K562 (cell line): ENCODE measurements around the gene MALSU1. TPM values are rescaled to one million over a fixed set of nuclear protein-coding genes. Genes with fewer than 3 reads are reported as not detected.
A peak's percentile ranks its signal among the peaks of the same experiment; 100 is the strongest.

ENCODE experiments used
- ATAC-seq: fragments of 200-7000 bp; cut with Tn5 transposase; 3 replicates; pipeline ENCODE4 v1.9.1; 2020; ENCODE audit warnings: moderate library complexity
- BruUV-seq: library from RNA; stranded (reverse); fragments of 400-500 nt; replicated peaks from 2 replicates; lab custom pipeline; 2021; lab: Mats Ljungman, UMichigan
- CTCF ChIA-PET: fragments of 300-600 bp; formaldehyde crosslinking; extraction: SDS; loops from one replicate; lab custom pipeline; 2021; ENCODE audit warnings: low intra/inter-chr PET ratio; lab: Yijun Ruan, JAX
- POLR2A ChIA-PET: fragments of 300-600, 350-650 bp; sonication (Branson Sonifier 250); formaldehyde crosslinking; extraction: SDS; loops from one replicate; lab custom pipeline; 2021; ENCODE audit warnings: antibody characterized with exemption, inconsistent platforms; lab: Yijun Ruan, JAX
- DNase-seq, 4 experiments: peaks; one replicate each; pipeline versions ENCODE4 v3.0.0 to v3.0.0-alpha.2; 2011 to 2018; ENCODE audit warnings: low spot score in 3 of 4, mixed read lengths in 3 of 4; ENCODE audit errors: extremely low read depth in 1 of 4
- FAIRE-seq: peaks from 2 replicates; lab custom pipeline; 2011; peaks lifted over from hg19 to GRCh38; lab: Jason Lieb, UNC
- H2AFZ ChIP-seq: 2 replicates; pipeline ENCODE4 v1.6.0; 2011; ENCODE audit warnings: low read depth, low read length, control low read depth, inconsistent platforms
- H3K27ac ChIP-seq: fragments of 200-600 bp; 3 replicates; pipeline ENCODE4 v1.8.0; 2011; ENCODE audit warnings: low read depth, mild to moderate bottlenecking, control low read depth, inconsistent platforms, low read length, moderate library complexity, mixed read lengths; ENCODE audit errors: extremely low read depth
- H3K27me3 ChIP-seq, 2 experiments: fragments of 300-600 bp in 1 of 2; 2 replicates in 1 of 2; 3 replicates in 1 of 2; pipeline versions ENCODE4 v1.6.0 to v1.8.0; 2011; ENCODE audit warnings: inconsistent platforms in 2 of 2, low read length in 2 of 2, mild to moderate bottlenecking in 1 of 2, mixed read lengths in 1 of 2, moderate library complexity in 1 of 2; ENCODE audit not compliant: control insufficient read depth in 2 of 2, insufficient read depth in 2 of 2
- H3K36me3 ChIP-seq: fragments of 300-600 bp; 3 replicates; pipeline ENCODE4 v1.8.0; 2011; ENCODE audit warnings: mild to moderate bottlenecking, low read length, inconsistent platforms; ENCODE audit not compliant: control insufficient read depth, insufficient read depth
- H3K4me1 ChIP-seq, 2 experiments: fragments of 200-600 bp in 1 of 2; replicated peaks in 1 of 2; 2 replicates in 1 of 2; 3 replicates in 1 of 2; pipeline versions ENCODE4 v1.5.1 to v1.8.0; 2011; ENCODE audit warnings: inconsistent platforms in 2 of 2, low read length in 2 of 2, mild to moderate bottlenecking in 1 of 2, mixed read lengths in 1 of 2, moderate library complexity in 1 of 2; ENCODE audit not compliant: control insufficient read depth in 2 of 2, insufficient read depth in 2 of 2
- H3K4me2 ChIP-seq: 2 replicates; pipeline ENCODE4 v1.6.1; 2011; ENCODE audit warnings: low read length, control low read depth, inconsistent platforms, mixed read lengths; ENCODE audit not compliant: insufficient read depth
- H3K4me3 ChIP-seq: fragments of 200-600 bp; sonication (generic), shearing (Covaris generic); 2 replicates; pipeline ENCODE4 v1.5.1; 2016; ENCODE audit warnings: control low read depth, inconsistent platforms
- H3K79me2 ChIP-seq: fragments of 200-600 bp; 3 replicates; pipeline ENCODE4 v1.8.0; 2011; ENCODE audit warnings: low read length, inconsistent platforms; ENCODE audit not compliant: control insufficient read depth, insufficient read depth
- H3K9ac ChIP-seq, 2 experiments: 2 replicates each; pipeline versions ENCODE4 v1.6.0 to v1.6.1; 2011; ENCODE audit warnings: low read depth in 2 of 2, low read length in 2 of 2, control low read depth in 1 of 2, inconsistent platforms in 1 of 2, mild to moderate bottlenecking in 1 of 2, mixed read lengths in 1 of 2; ENCODE audit not compliant: insufficient read depth in 1 of 2
- H3K9me1 ChIP-seq: one replicate; pipeline ENCODE4 v1.6.0; 2011; ENCODE audit warnings: inconsistent platforms, mild to moderate bottlenecking, low read length, moderate library complexity; ENCODE audit not compliant: control insufficient read depth, insufficient read depth
- H3K9me3 ChIP-seq: replicated peaks from 2 replicates; pipeline ENCODE4 v1.5.1; 2011; ENCODE audit warnings: low read depth, low read length, inconsistent platforms; ENCODE audit not compliant: control insufficient read depth, insufficient read depth
- H4K20me1 ChIP-seq: replicated peaks from 2 replicates; pipeline ENCODE4 v1.6.1; 2011; ENCODE audit warnings: low read length, inconsistent platforms, mixed read lengths; ENCODE audit not compliant: control insufficient read depth, insufficient read depth
- AFF4 ChIP-seq: sonication (generic); formaldehyde crosslinking; IDR thresholded peaks from 2 replicates; pipeline ENCODE4 v1.8.0; 2023; ENCODE audit warnings: mild to moderate bottlenecking, missing genetic modification reagents
- BCOR ChIP-seq: fragments of 450-650 bp; IDR thresholded peaks from 2 replicates; pipeline ENCODE4 v1.6.1; 2016
- CHD4 ChIP-seq: fragments of 200-600 bp; sonication (generic); IDR thresholded peaks from 3 replicates; pipeline ENCODE4 v1.6.1; 2012; ENCODE audit warnings: low read depth, mild to moderate bottlenecking, mixed read lengths, low read length, inconsistent platforms; ENCODE audit not compliant: insufficient read depth, insufficient replicate concordance, poor library complexity, severe bottlenecking
- CTCF ChIP-seq, 3 experiments: IDR thresholded peaks in 2 of 3; conservative IDR thresholded peaks in 1 of 3; 2 replicates each; pipeline ENCODE4 v1.5.1; 2011 to 2012; ENCODE audit warnings: low read length in 3 of 3, mild to moderate bottlenecking in 3 of 3, control low read depth in 2 of 3, improper control_type of control experiment in 1 of 3, inconsistent platforms in 1 of 3, low read depth in 1 of 3, mixed read lengths in 1 of 3, moderate library complexity in 1 of 3; ENCODE audit not compliant: insufficient read depth in 2 of 3
- MAFG ChIP-seq: fragments of 450-650 bp; conservative IDR thresholded peaks from 2 replicates; pipeline ENCODE4 v1.6.1; 2016; ENCODE audit warnings: missing genetic modification characterization, missing compliant biosample characterization
- MYNN ChIP-seq, 2 experiments: sonication (generic); formaldehyde crosslinking in 1 of 2; IDR thresholded peaks; 2 replicates each; pipeline versions ENCODE4 v1.5.0 to v1.6.1; 2016 to 2020; ENCODE audit warnings: antibody characterized with exemption in 1 of 2, missing genetic modification reagents in 1 of 2
- NFXL1 ChIP-seq: fragments of 450-650 bp; formaldehyde crosslinking; IDR thresholded peaks from 2 replicates; pipeline ENCODE4 v1.4.0; 2021; ENCODE audit warnings: mild to moderate bottlenecking
- NFYB ChIP-seq: IDR thresholded peaks from 2 replicates; pipeline ENCODE4 v1.6.1; 2011; ENCODE audit warnings: mild to moderate bottlenecking, moderate library complexity; ENCODE audit not compliant: insufficient read length; ENCODE audit errors: extremely low read depth
- SMAD4 ChIP-seq: fragments of 250-450 bp; sonication (Bioruptor Pico); conservative IDR thresholded peaks from 2 replicates; pipeline ENCODE4 v1.8.0; 2021; ENCODE audit warnings: inconsistent platforms, mild to moderate bottlenecking, moderate library complexity
- USF1 ChIP-seq: sonication (generic); formaldehyde crosslinking; IDR thresholded peaks from 2 replicates; pipeline ENCODE4 v1.9.0; 2022; ENCODE audit warnings: mild to moderate bottlenecking, missing genetic modification reagents
- ZNF436 ChIP-seq: fragments of 250-450, 450-650 bp; sonication (Bioruptor Pico); formaldehyde crosslinking; IDR thresholded peaks from 2 replicates; pipeline ENCODE4 v1.7.0; 2020; ENCODE audit warnings: mild to moderate bottlenecking
- ZNF830 ChIP-seq: fragments of 250-450 bp; sonication (Bioruptor Pico); IDR thresholded peaks from 2 replicates; pipeline ENCODE4 v1.5.0; 2021; ENCODE audit warnings: mild to moderate bottlenecking
- WGBS: fragments of 100-300 bp; shearing (Covaris generic); methylation state at CpG from one replicate; pipeline ENCODE4 v1.1.6; 2016; ENCODE audit warnings: low coverage, mixed read lengths; ENCODE audit not compliant: insufficient coverage; ENCODE audit errors: missing lambda C conversion rate; 5-methylcytosine and 5-hydroxymethylcytosine counted together
- in situ Hi-C: fragments of 300-500 bp; cut with MboI; formaldehyde crosslinking; loops from 4 replicates; pipeline ENCODE4 v1.15.0; 2018; ENCODE audit warnings: inconsistent platforms, mixed read lengths
- intact Hi-C: fragments of 100-400 bp; cut with micrococcal nuclease; formaldehyde crosslinking; loops from 2 replicates; pipeline ENCODE4 v1.14.2; 2022
- polyA plus RNA-seq, 8 experiments: library from polyadenylated mRNA; depleted of rRNA in 4 of 8; stranded (reverse) in 5 of 8; unstranded in 3 of 8; fragments of >200 nt; fragmentation: Nextera tagmentation in 2 of 8; fragmentation: Illumina TruSeq in 1 of 8; extraction: Ambion mirVana in 2 of 8; extraction: Trizol in 1 of 8; gene quantifications; 2 replicates each; pipeline versions ENCODE4 v1.2.1 to v1.2.3, GENCODE V29; 2011 to 2014; ENCODE audit warnings: inconsistent platforms in 1 of 8, missing spikeins in 1 of 8
- total RNA-seq, 7 experiments: library from RNA; depleted of rRNA in 6 of 7; stranded (reverse); fragments of >200 nt in 6 of 7; fragmentation: Illumina TruSeq in 2 of 7; extraction: Trizol in 2 of 7; gene quantifications; 2 replicates each; pipeline versions ENCODE4 v1.2.1 to v1.2.3, GENCODE V29; 2011 to 2021; ENCODE audit warnings: low replicate concordance in 1 of 7

MALSU1 gene
- total and polyA plus RNA-seq, 9 of the 15 experiments (the other 6 are each of a cell fraction or from before 2014, with no cell fraction given) = 12.3 to 308 (median 81.2) TPM

DNA sequence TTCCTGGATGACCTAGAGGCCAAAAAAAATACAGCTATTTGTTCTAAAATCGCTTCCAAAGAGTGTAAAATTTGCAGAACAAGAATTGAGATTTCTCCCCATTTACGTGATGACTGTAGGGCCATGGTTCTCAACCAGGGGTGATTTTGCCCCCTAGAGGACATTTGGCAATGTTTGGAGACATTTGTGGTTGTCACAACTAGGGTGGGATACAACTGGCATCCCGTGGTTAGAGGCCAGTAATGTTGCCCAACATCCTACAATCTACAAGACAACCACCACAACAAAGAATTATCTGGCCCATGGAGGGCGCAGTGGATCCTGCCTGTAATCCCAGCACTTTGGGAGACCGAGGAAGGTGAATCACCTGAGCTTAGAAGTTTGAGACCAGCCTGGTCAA is 22.8 kb upstream of the MALSU1 start (continued):
- TF ChIP-seq USF1 (CRISPR knock-in tag) (no peak), CTCF (IDR thresholded peaks at IDR 0.05 in 2 of 3, conservative IDR thresholded peaks at IDR 0.05 in 1 of 3; ENCODE audit: insufficient read depth in 2 of 3, low read depth in 1 of 3, low read length in 3 of 3) (peak; percentile 51 to 60 (median 59))

- H3K9me3 ChIP-seq = no peaks in the 10 kb centered on the region
- BruUV-seq = no TSS peak
- H3K9me1 ChIP-seq = no peaks in the 10 kb centered on the region
- H3K4me1 ChIP-seq = peaks cover 0 to 5% of the 10 kb centered on the region in 2 experiments; a peak in 1 of 5 replicates
- no peaks in the 10 kb centered on the region for H4K20me1 ChIP-seq
- intact Hi-C loops = loop anchor here (1.0 to 10.0 kb wide), 4 partner anchors 80 to 752 kb away; no protein-coding TSS in a partner anchor
- ATAC-seq = peak; percentile 7; the same call in 2 of the 3 replicates
- DNase-seq = no peak
- ChIA-PET CTCF (interaction anchor here (1.3 to 1.6 kb wide), 3 partner anchors 268 to 436 kb away, joined by 3 to 16 read pairs (median 6); no protein-coding TSS in a partner anchor), POLR2A (interaction anchor here (0.6 to 1.3 kb wide), 4 partner anchors 17 to 694 kb away, joined by 3 to 7 read pairs (median 3); partner anchors contain the start of gene MALSU1)
- no peak overlapping the region for H3K4me3 ChIP-seq
- no peak overlapping the region for H3K9ac ChIP-seq
- H3K79me2 ChIP-seq = no peaks in the 10 kb centered on the region
- no peak for FAIRE-seq
- no peak overlapping the region for H3K4me2 ChIP-seq
- no peaks in the 10 kb centered on the region for H3K36me3 ChIP-seq
- no peaks in the 10 kb centered on the region for H3K27me3 ChIP-seq
- in situ Hi-C loops = no loop called here
- no peak overlapping the region for H3K27ac ChIP-seq
- H2AFZ ChIP-seq = no peak overlapping the region
- 26% methylated on average over 3 of the region's 3 CpGs for WGBS
- no peak for TF ChIP-seq AFF4 (CRISPR knock-in tag)
- TF ChIP-seq ZNF830 = no peak
- no peak for TF ChIP-seq ZNF436 (CRISPR knock-in tag)
- no peak for TF ChIP-seq NFYB
- no peak for TF ChIP-seq MYNN (IDR thresholded peaks at IDR 0.05)
- TF ChIP-seq MYNN (CRISPR knock-in tag; IDR thresholded peaks at IDR 0.05) = no peak
- TF ChIP-seq BCOR = peak; percentile 96
- TF ChIP-seq SMAD4 (CRISPR knock-in tag) = no peak
- no peak for TF ChIP-seq NFXL1 (CRISPR knock-in tag)
- no peak for TF ChIP-seq MAFG (tag)
- TF ChIP-seq CHD4 = peak; percentile 91
These were observed 22.2 kb upstream of the MALSU1 start for GRCh38 chr7:23276947-23277346.
